GM18508 (cell line): ENCODE measurements around the gene HHIPL2.
"Not testable (repeated sequence)": the region's sequence is repeated elsewhere in the genome, so short reads cannot be mapped to it uniquely, and the experiment has no call there.

Source experiments
- ATAC-seq: cut with Tn5 transposase; IDR thresholded peaks from one replicate; pipeline ENCODE4 v1.9.1; 2021; ENCODE audit warnings: moderate number of reproducible peaks; ENCODE audit not compliant: insufficient read depth, unreplicated experiment

HHIPL2 gene

DNA sequence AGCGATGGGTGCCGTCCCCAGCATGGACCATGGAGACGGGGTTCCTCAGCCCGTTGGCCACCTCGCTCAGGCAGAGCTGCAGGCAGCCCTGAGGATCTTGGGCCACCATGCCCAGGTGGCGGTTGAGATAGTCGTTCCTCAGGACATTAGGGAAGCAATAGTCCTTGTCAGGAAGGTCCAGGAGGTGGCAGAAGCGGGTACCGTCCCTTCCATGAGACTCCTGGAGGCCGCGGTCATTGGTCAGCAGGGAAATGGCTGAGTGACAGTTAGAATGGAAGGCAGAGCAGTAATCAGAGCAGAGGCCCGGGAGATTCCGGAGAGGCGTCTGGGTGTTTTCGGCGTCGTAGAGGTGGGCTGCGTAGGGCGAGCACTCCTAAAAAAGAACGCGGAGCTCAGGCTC, 4.1 kb downstream of the HHIPL2 start:
- ATAC-seq = no peak

DNA sequence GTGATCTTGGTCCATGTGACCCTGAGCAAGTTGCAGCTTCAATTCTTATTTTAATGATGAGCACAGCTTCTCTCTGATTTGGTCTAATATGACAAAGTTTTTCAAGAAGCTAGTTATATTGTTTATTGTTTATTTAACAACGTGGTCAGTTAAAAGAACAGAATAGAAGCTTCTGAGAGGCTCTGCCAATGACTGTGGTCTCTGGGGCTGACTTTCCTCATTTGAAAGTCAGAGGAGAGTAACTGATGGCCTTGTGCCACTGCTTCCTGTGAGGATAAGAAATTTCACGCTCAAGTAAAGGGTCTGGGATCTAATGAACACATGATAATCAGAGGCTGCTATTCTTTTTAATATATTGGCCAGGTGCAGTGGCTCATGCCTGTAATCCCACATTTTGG, 7.3 kb downstream of the HHIPL2 start:
- ATAC-seq = no peak

DNA sequence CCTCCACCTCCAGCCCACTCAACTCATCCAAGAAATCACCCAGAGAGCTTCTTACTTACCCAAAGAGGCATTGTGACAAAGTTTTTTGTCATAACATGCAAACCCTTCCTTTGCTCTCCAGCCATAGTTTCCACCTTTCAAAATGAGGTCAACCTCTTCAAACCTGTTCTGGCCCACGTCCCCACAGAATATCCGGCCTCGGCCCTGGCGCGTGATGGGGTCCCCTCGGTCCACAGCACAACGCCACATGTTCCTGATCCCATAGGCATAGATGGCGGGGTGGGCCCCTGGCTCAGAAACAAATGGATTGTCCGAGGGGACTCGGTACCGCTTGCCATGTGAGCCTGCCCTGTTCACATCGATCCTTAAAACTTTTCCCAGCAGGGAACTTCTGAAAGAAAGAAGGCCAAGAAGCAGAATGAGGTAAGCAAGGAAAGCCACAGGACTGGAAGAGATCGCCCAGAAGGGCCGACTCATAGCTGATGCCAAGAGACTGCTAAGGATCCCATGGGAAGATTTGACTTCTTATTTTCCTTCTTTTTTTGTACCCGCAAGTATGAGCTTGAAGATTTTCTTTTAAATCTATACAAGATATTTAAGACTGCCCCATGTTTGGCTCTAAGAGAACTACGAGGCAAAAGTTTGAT, 7.8 kb downstream of the HHIPL2 start:
- ATAC-seq = no peak

- no peak for ATAC-seq
Measured at GRCh38 chr1:222535455-222535854, 12.4 kb downstream of the HHIPL2 start.

DNA sequence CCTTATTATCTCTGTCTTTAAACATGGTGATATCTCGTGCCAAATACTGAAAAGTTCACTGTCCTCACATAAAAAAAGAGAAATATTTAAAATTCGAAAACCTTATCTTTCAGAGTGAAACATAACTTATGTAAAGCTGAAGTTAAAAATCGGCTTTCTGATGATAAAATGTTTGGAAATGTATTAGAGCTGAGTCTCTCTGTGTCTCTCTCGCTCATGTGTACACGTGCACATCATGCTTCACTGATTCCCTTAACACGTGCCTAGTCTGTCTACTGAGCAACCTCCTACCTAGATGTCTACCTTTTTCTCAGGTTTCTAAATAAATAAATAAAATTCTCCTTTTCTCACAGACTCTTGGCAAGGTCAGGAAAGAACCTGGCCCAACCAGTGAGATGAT, 17.1 kb downstream of the HHIPL2 start:
- ATAC-seq = no peak

DNA sequence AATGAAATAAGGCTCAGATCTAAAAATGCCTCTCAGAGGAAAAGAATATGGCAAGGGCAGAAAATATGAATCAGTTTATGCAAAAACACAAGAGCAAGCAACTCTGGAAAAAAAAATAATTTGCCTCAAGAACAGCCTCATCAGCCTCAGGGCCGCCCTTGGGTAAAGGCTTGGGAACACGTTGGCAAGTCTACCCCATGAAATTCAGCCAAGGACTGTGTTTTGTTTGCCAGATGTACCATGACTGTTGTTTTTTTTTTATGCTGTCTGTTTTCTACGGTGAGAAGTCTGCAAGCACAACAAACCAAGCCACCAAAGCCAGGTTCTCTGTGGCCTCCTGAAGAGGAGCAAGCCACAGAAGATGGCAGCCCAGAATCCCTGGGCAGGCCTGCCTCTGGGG, 18.0 kb downstream of the HHIPL2 start:
- no peak for ATAC-seq

DNA sequence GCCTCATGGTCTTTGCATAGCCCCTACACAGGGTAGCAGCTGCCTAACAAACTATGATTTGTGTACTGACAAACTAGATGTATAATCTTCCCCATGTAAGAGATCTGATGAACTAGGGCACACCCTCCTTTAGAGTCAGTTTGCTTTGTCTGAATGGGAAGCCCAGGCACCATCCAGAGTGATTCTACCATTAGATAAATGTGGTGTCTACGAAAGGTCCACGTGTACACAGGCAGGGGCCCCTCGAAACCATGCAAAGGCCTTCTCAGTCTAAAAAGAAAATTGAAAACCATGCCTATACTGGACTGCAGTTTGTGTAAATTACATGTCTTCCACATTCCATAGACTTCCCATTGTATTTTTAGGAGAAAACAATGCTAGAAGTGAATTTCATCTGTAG, 18.7 kb downstream of the HHIPL2 start:
- ATAC-seq = no peak

GRCh38 chr1:222525951-222526350, 22.0 kb downstream of the HHIPL2 start:
- no peak for ATAC-seq

GRCh38 chr1:222523852-222524251, 24.1 kb downstream of the HHIPL2 start:
- ATAC-seq = no peak

GRCh38 chr1:222522105-222522915, 25.6 kb downstream of the HHIPL2 start:
- ATAC-seq = no peak

GRCh38 chr1:222521299-222522104, 26.4 kb downstream of the HHIPL2 start:
- no peak for ATAC-seq

GRCh38 chr1:222489496-222489895, 58.4 kb downstream of the HHIPL2 start:
- ATAC-seq = not testable (repeated sequence)

- ATAC-seq = not testable (repeated sequence)
Measured at GRCh38 chr1:222487774-222488173, 60.1 kb downstream of the HHIPL2 start.

GRCh38 chr1:222484005-222484404, 63.9 kb downstream of the HHIPL2 start:
- ATAC-seq = not testable (repeated sequence)

DNA sequence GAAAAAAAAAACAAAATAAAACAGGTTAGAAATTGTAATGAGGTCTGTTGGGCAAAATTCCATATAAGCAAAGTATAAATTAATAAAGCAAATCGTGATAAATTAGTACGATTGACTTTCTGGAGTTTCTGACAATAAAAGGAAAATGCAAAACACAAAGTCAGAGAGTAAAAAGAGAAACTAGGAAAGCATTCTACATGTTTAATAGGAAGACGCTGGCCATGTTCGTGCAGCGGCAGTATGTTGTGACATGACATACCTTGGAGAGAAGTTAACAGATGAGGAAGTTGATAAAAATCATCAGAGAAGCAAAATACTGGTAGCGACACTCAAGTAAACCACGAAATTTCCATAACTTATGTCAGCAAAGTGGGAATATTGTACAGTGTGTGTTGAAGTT, 68.3 kb downstream of the HHIPL2 start:
- ATAC-seq = not testable (repeated sequence)

GRCh38 chr1:222476436-222476835, 71.5 kb downstream of the HHIPL2 start:
- not testable (repeated sequence) for ATAC-seq

- not testable (repeated sequence) for ATAC-seq
Measured at GRCh38 chr1:222473717-222474116, 74.2 kb downstream of the HHIPL2 start.

- not testable (repeated sequence) for ATAC-seq
Measured at GRCh38 chr1:222472776-222473540, 74.9 kb downstream of the HHIPL2 start.
